Measurements from ENCODE around the gene HERC3.

Gene HERC3

DNA sequence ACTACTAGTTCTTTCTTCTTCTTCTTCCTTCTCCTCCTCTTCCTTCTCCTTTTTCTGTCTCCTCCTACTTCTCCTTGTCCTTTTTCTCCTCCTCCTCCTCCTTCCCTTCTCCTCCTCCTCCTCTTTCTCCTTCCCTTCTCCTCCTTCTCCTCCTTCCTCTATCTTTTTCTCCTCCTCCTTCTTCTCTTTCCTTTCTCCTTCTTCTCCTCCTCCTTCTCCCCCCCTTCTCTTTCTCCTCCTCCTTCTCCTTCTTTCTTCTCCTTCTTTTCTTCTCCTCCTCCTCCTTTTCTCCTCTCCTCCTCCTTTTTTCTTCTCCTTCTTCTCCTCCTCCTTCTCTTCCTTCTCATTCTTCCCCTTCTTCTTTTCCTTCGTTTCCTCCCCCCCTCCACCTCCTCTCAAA, 127.1 kb downstream of the HERC3 start:
- no peak for ATAC-seq
- TF ChIP-seq ARNTL (CRISPR knock-in tag; IDR thresholded peaks at IDR 0.05; ENCODE audit: borderline replicate concordance, low read depth) (no peak), PPARA (CRISPR knock-in tag; IDR thresholded peaks at IDR 0.05; ENCODE audit: borderline replicate concordance) (no peak), ESRRG (CRISPR knock-in tag; IDR thresholded peaks at IDR 0.05) (no peak), BACH2 (CRISPR knock-in tag; IDR thresholded peaks at IDR 0.05; ENCODE audit: borderline replicate concordance) (no peak)

DNA sequence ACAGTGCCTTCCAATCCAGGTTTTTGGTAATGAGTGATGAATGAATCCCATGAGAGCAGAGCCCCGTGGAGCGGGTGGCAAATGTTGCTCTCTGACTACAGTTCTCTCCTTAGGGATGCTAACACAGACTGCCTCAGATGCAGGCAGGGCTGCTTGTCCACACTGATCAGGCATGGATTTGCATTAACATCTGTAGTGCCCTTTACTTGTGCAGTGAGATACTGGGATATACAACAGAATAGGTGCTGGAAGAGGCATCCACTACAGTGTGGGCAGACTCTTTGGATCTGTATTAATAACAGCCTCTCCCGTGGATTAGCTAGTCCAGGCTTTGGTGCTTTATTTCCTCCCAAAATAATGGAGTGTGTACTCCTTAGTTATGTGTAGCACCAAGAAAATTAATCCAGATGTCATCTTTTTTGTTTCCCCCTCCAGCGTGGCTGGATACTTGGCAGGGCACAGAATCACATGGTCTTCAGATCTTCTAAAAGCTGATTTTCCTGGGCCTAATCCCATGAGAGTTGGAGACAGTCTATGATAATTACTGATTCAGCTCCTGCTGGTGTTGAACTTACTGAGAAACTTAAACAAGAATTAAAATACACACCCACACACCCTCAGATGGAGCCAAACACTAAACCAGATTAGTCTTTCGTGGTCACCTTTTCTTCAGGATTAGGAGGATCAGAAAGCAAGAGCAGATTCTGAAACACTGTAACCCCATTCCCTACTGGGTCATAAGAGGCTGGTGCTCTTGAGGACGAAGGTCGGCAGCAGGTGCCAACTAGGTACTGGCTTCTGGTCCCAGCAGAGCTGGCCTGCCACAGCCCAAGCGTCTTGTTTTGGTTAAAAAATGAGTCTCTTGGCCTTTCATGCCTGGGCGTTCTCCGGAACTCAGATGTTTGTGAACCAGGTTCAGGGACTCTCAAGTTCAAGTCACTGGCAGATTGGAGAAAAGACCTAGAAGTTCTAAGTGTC, 128.5 kb downstream of the HERC3 start:
- TF ChIP-seq, protein P1, sequence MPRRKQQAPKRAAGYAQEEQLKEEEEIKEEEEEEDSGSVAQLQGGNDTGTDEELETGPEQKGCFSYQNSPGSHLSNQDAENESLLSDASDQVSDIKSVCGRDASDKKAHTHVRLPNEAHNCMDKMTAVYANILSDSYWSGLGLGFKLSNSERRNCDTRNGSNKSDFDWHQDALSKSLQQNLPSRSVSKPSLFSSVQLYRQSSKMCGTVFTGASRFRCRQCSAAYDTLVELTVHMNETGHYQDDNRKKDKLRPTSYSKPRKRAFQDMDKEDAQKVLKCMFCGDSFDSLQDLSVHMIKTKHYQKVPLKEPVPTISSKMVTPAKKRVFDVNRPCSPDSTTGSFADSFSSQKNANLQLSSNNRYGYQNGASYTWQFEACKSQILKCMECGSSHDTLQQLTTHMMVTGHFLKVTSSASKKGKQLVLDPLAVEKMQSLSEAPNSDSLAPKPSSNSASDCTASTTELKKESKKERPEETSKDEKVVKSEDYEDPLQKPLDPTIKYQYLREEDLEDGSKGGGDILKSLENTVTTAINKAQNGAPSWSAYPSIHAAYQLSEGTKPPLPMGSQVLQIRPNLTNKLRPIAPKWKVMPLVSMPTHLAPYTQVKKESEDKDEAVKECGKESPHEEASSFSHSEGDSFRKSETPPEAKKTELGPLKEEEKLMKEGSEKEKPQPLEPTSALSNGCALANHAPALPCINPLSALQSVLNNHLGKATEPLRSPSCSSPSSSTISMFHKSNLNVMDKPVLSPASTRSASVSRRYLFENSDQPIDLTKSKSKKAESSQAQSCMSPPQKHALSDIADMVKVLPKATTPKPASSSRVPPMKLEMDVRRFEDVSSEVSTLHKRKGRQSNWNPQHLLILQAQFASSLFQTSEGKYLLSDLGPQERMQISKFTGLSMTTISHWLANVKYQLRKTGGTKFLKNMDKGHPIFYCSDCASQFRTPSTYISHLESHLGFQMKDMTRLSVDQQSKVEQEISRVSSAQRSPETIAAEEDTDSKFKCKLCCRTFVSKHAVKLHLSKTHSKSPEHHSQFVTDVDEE (CRISPR knock-in tag; IDR thresholded peaks at IDR 0.05), result no peak
- TF ChIP-seq, protein P2, sequence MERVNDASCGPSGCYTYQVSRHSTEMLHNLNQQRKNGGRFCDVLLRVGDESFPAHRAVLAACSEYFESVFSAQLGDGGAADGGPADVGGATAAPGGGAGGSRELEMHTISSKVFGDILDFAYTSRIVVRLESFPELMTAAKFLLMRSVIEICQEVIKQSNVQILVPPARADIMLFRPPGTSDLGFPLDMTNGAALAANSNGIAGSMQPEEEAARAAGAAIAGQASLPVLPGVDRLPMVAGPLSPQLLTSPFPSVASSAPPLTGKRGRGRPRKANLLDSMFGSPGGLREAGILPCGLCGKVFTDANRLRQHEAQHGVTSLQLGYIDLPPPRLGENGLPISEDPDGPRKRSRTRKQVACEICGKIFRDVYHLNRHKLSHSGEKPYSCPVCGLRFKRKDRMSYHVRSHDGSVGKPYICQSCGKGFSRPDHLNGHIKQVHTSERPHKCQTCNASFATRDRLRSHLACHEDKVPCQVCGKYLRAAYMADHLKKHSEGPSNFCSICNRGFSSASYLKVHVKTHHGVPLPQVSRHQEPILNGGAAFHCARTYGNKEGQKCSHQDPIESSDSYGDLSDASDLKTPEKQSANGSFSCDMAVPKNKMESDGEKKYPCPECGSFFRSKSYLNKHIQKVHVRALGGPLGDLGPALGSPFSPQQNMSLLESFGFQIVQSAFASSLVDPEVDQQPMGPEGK (CRISPR knock-in tag; IDR thresholded peaks at IDR 0.05; ENCODE audit: borderline replicate concordance), result no peak
- TF ChIP-seq CSDC2 (CRISPR knock-in tag; IDR thresholded peaks at IDR 0.05) (no peak), ESRRG (CRISPR knock-in tag; IDR thresholded peaks at IDR 0.05) (no peak), PPARA (CRISPR knock-in tag; IDR thresholded peaks at IDR 0.05; ENCODE audit: borderline replicate concordance) (no peak), SNAI2 (CRISPR knock-in tag; IDR thresholded peaks at IDR 0.05) (no peak), RARB (CRISPR knock-in tag; IDR thresholded peaks at IDR 0.05) (no peak), ZFP3 (CRISPR knock-in tag; IDR thresholded peaks at IDR 0.05) (no peak), ISL1 (CRISPR knock-in tag; IDR thresholded peaks at IDR 0.05) (no peak), CREB5 (CRISPR knock-in tag; IDR thresholded peaks at IDR 0.05; ENCODE audit: low read depth) (no peak), ZNF70 (CRISPR knock-in tag; IDR thresholded peaks at IDR 0.05) (no peak)
- TF ChIP-seq, protein P3, sequence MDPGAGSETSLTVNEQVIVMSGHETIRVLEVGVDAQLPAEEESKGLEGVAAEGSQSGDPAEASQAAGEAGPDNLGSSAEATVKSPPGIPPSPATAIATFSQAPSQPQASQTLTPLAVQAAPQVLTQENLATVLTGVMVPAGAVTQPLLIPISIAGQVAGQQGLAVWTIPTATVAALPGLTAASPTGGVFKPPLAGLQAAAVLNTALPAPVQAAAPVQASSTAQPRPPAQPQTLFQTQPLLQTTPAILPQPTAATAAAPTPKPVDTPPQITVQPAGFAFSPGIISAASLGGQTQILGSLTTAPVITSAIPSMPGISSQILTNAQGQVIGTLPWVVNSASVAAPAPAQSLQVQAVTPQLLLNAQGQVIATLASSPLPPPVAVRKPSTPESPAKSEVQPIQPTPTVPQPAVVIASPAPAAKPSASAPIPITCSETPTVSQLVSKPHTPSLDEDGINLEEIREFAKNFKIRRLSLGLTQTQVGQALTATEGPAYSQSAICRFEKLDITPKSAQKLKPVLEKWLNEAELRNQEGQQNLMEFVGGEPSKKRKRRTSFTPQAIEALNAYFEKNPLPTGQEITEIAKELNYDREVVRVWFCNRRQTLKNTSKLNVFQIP (CRISPR knock-in tag; IDR thresholded peaks at IDR 0.05; ENCODE audit: borderline replicate concordance, low read depth), result no peak
- ATAC-seq, result no peak

DNA sequence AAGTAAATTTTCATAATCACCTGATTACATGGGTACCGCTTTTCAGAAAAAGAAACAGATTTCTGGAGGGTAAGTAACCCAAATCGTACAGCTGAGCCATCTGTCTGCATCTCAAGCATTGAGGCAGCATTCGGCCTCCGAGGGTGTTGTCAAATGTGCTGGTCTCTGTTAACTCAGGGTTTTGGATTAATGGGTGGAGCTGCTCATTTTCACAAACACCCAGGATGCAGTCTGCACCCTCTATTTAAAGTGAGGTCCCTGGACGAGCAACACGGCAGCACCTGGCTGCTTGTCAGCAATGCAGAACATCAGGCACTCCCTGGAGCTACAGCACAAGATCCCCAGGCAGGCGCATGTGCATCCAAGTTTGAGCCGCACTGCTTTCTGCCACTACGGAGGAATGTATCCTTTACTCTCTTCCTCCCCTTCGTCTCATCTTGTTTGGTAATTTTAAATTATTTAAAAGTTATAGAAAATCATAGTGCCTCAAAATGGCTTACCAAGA, 130.0 kb downstream of the HERC3 start:
- TF ChIP-seq, protein P2 (CRISPR knock-in tag; IDR thresholded peaks at IDR 0.05; ENCODE audit: borderline replicate concordance), result no peak
- TF ChIP-seq ZNF565 (CRISPR knock-in tag; conservative IDR thresholded peaks at IDR 0.05; ENCODE audit: low read depth), result no peak
- no peak for ATAC-seq

DNA sequence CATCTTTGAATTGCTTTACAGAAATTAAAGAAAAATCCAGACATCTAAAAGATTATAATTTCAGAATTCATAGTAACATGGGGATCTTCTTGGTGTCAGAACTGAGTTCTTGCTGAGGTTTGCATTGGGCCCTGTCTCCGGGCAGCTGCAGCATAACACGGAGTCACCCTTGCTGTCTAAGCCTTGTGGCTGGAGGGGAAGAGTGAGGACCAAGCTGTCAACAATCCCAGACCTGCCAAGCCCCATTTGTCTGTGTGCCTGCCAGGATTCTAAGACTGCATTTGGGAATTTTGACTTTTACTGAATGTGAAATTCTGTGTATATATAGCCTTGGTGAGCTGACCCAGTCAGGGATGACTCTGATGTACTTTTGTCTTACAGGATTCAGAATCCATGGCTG, 130.5 kb downstream of the HERC3 start:
- no peak for ATAC-seq
- TF ChIP-seq, protein P2 (CRISPR knock-in tag; IDR thresholded peaks at IDR 0.05; ENCODE audit: borderline replicate concordance), result no peak
- no peak for TF ChIP-seq CREB5 (CRISPR knock-in tag; IDR thresholded peaks at IDR 0.05; ENCODE audit: low read depth)
- TF ChIP-seq BACH2 (CRISPR knock-in tag; IDR thresholded peaks at IDR 0.05; ENCODE audit: borderline replicate concordance), result no peak
- no peak for TF ChIP-seq ARNTL (CRISPR knock-in tag; IDR thresholded peaks at IDR 0.05; ENCODE audit: borderline replicate concordance, low read depth)
- TF ChIP-seq CSDC2 (CRISPR knock-in tag; IDR thresholded peaks at IDR 0.05), result no peak
- no peak for TF ChIP-seq RARB (CRISPR knock-in tag; IDR thresholded peaks at IDR 0.05)
- no peak for TF ChIP-seq ZFP30 (CRISPR knock-in tag; IDR thresholded peaks at IDR 0.05)
- no peak for TF ChIP-seq SNAI2 (CRISPR knock-in tag; IDR thresholded peaks at IDR 0.05)
- TF ChIP-seq ZNF8 (CRISPR knock-in tag; IDR thresholded peaks at IDR 0.05), result no peak
- no peak for TF ChIP-seq GLIS3 (CRISPR knock-in tag; IDR thresholded peaks at IDR 0.05)
- TF ChIP-seq, protein P4, sequence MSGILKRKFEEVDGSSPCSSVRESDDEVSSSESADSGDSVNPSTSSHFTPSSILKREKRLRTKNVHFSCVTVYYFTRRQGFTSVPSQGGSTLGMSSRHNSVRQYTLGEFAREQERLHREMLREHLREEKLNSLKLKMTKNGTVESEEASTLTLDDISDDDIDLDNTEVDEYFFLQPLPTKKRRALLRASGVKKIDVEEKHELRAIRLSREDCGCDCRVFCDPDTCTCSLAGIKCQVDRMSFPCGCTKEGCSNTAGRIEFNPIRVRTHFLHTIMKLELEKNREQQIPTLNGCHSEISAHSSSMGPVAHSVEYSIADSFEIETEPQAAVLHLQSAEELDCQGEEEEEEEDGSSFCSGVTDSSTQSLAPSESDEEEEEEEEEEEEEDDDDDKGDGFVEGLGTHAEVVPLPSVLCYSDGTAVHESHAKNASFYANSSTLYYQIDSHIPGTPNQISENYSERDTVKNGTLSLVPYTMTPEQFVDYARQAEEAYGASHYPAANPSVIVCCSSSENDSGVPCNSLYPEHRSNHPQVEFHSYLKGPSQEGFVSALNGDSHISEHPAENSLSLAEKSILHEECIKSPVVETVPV (CRISPR knock-in tag; IDR thresholded peaks at IDR 0.05), result no peak

Data from SK-N-SH treated with all-trans-retinoic acid at 6 μM for 48 hours (cell line).